ENCODE measurements around the gene GAS2L3.
"Not testable (repeated sequence)": the region's sequence is repeated elsewhere in the genome, so short reads cannot be mapped to it uniquely, and the experiment has no call there.

DNA sequence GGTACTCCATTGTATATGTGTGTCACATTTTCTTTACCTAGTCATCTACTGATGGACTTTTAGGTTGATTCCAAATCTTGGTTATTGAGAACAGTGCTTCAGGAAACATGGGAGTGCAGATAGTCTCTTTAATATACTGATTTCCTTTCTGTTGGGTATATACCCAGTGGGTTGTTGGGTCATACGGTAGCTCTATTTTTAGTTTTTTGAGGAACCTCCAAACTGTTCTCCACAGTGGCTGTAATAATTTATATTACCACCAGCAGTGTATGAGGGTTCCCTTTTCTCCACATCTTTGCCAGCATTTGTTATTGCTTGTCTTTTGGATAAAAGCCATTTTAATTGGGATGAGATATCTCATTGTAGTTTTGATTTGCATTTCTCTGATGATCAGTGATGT, 29.5 kb downstream of the GAS2L3 start:
- TF ChIP-seq, protein P1, sequence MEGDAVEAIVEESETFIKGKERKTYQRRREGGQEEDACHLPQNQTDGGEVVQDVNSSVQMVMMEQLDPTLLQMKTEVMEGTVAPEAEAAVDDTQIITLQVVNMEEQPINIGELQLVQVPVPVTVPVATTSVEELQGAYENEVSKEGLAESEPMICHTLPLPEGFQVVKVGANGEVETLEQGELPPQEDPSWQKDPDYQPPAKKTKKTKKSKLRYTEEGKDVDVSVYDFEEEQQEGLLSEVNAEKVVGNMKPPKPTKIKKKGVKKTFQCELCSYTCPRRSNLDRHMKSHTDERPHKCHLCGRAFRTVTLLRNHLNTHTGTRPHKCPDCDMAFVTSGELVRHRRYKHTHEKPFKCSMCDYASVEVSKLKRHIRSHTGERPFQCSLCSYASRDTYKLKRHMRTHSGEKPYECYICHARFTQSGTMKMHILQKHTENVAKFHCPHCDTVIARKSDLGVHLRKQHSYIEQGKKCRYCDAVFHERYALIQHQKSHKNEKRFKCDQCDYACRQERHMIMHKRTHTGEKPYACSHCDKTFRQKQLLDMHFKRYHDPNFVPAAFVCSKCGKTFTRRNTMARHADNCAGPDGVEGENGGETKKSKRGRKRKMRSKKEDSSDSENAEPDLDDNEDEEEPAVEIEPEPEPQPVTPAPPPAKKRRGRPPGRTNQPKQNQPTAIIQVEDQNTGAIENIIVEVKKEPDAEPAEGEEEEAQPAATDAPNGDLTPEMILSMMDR (IDR thresholded peaks at IDR 0.05): not testable (repeated sequence)
- TF ChIP-seq POLR2A (IDR thresholded peaks at IDR 0.05): not testable (repeated sequence)

Measured in adrenal gland (tissue), 5 donors.